Medulla oblongata (tissue), 1 donor: ENCODE data around the gene UVSSA.
"Not testable (repeated sequence)": the region's sequence is repeated elsewhere in the genome, so short reads cannot be mapped to it uniquely, and the experiment has no call there.

Source experiments
- DNase-seq: peaks from one replicate; pipeline ENCODE4 v3.0.0-alpha.2; 2015; ENCODE audit errors: extremely low spot score

UVSSA gene

GRCh38 chr4:1331591-1332353 lies 15.2 kb upstream of the UVSSA start:
- DNase-seq: no peak

GRCh38 chr4:1332686-1333085 lies 14.3 kb upstream of the UVSSA start:
- no peak for DNase-seq

- peak; percentile 35 for DNase-seq
These were observed 13.8 kb upstream of the UVSSA start for GRCh38 chr4:1333256-1333655.

GRCh38 chr4:1333851-1334578 lies 13.0 kb upstream of the UVSSA start:
- peak; percentile 61 for DNase-seq

GRCh38 chr4:1334579-1334895 lies 12.5 kb upstream of the UVSSA start:
- DNase-seq: peak; percentile 76

- DNase-seq: not testable (repeated sequence)
These were observed 11.7 kb upstream of the UVSSA start for GRCh38 chr4:1335193-1335883.

- DNase-seq: no peak
These were observed 10.9 kb upstream of the UVSSA start for GRCh38 chr4:1336088-1336491.

- DNase-seq: no peak
These were observed 9.6 kb upstream of the UVSSA start for GRCh38 chr4:1337376-1337831.

- no peak for DNase-seq
These were observed 8.9 kb upstream of the UVSSA start for GRCh38 chr4:1337951-1338751.

- no peak for DNase-seq
These were observed 8.1 kb upstream of the UVSSA start for GRCh38 chr4:1338752-1339414.

- no peak for DNase-seq
These were observed 7.5 kb upstream of the UVSSA start for GRCh38 chr4:1339489-1339888.

- DNase-seq: no peak
These were observed 6.7 kb upstream of the UVSSA start for GRCh38 chr4:1340181-1340747.

GRCh38 chr4:1340861-1341260 lies 6.1 kb upstream of the UVSSA start:
- no peak for DNase-seq

GRCh38 chr4:1342003-1342402 lies 5.0 kb upstream of the UVSSA start:
- DNase-seq: no peak

GRCh38 chr4:1344696-1345095 lies 2.3 kb upstream of the UVSSA start:
- DNase-seq: no peak

GRCh38 chr4:1345903-1346780 lies 866 bp upstream of the UVSSA start:
- DNase-seq: peak; percentile 22

- DNase-seq: peak; percentile 55
These were observed 429 bp downstream of the UVSSA start for GRCh38 chr4:1347410-1347864.

GRCh38 chr4:1348014-1348513 lies 1.1 kb downstream of the UVSSA start:
- no peak for DNase-seq

GRCh38 chr4:1348746-1349145 lies 1.7 kb downstream of the UVSSA start:
- DNase-seq: no peak
